Skeletal muscle tissue (tissue), 4 donors: ENCODE results near the gene SORBS1. TPM values are rescaled to one million over a fixed set of nuclear protein-coding genes. Genes with fewer than 3 reads are reported as not detected.
A peak's percentile ranks its signal among the peaks of the same experiment; 100 is the strongest.

ENCODE experiments used
- H3K27ac ChIP-seq: one replicate; pipeline ENCODE4 v1.7.0; 2013; ENCODE audit warnings: mild to moderate bottlenecking, low read depth, low read length, inconsistent platforms
- H3K27me3 ChIP-seq, 3 donors: one replicate each; pipeline ENCODE4 v1.7.0; 2013; ENCODE audit warnings: low read length in 3 of 3; ENCODE audit not compliant: control insufficient read depth in 3 of 3, insufficient read depth in 3 of 3
- H3K36me3 ChIP-seq, 3 donors: one replicate each; pipeline ENCODE4 v1.7.0; 2013; ENCODE audit warnings: low read length in 3 of 3; ENCODE audit not compliant: control insufficient read depth in 3 of 3, insufficient read depth in 3 of 3
- H3K4me1 ChIP-seq, 3 donors: one replicate each; pipeline ENCODE4 v1.7.0; 2013; ENCODE audit warnings: low read length in 3 of 3, mild to moderate bottlenecking in 3 of 3; ENCODE audit not compliant: control insufficient read depth in 3 of 3, insufficient read depth in 3 of 3
- H3K4me3 ChIP-seq, 3 donors: one replicate each; pipeline ENCODE4 v1.7.0; 2013; ENCODE audit warnings: low read length in 3 of 3
- H3K9ac ChIP-seq, 3 donors: one replicate each; pipeline ENCODE4 v1.7.0; 2013; ENCODE audit warnings: low read length in 3 of 3, mild to moderate bottlenecking in 3 of 3, moderate library complexity in 2 of 3, low read depth in 1 of 3
- H3K9me3 ChIP-seq, 3 donors: one replicate each; pipeline ENCODE4 v1.7.0; 2013; ENCODE audit warnings: low read length in 3 of 3; ENCODE audit not compliant: control insufficient read depth in 3 of 3
- total RNA-seq: library from RNA; depleted of rRNA; stranded (reverse); fragments of >200 nt; gene quantifications from one replicate; pipeline ENCODE4 v1.2.3, GENCODE V29; 2014
- donor health status: Osteomylitis.

SORBS1 gene
- total RNA-seq, result 66.8 TPM

- no peaks in the 10 kb centered on the region for H3K9me3 ChIP-seq
- peak within 1 kb of the TSS; percentile 89 to 98 (median 93) for H3K4me3 ChIP-seq
- peak within 1 kb of the TSS; percentile 81 to 91 (median 90) for H3K9ac ChIP-seq
- no peaks in the 10 kb centered on the region for H3K36me3 ChIP-seq
- H3K4me1 ChIP-seq, result peaks cover 18 to 37% (median 22%) of the 10 kb centered on the region in 3 donors
- no peaks in the 10 kb centered on the region for H3K27me3 ChIP-seq
- H3K27ac ChIP-seq, result peak within 1 kb of the TSS; percentile 73
These were observed at the start of gene SORBS1 for GRCh38 chr10:95561177-95561863. Gene SORBS1, minus strand, starts transcription at chr10:95561371. Its CDS starts 120,236 bp downstream, at chr10:95441135.

GRCh38 chr10:95610727-95611126 lies 49.6 kb upstream of the SORBS1 start:
- H3K9ac ChIP-seq, result no peak overlapping the region
- no peaks in the 10 kb centered on the region for H3K27me3 ChIP-seq
- H3K27ac ChIP-seq, result no peak overlapping the region
- no peaks in the 10 kb centered on the region for H3K9me3 ChIP-seq
- no peak overlapping the region for H3K4me3 ChIP-seq
- peaks cover 32 to 50% (median 33%) of the 10 kb centered on the region in 3 donors for H3K36me3 ChIP-seq
- no peaks in the 10 kb centered on the region for H3K4me1 ChIP-seq

GRCh38 chr10:95606922-95607321 lies 45.8 kb upstream of the SORBS1 start:
- H3K27me3 ChIP-seq, result no peaks in the 10 kb centered on the region
- H3K4me1 ChIP-seq, result peaks cover 0 to 5% (median 0%) of the 10 kb centered on the region in 3 donors
- H3K4me3 ChIP-seq, result no peak overlapping the region
- H3K36me3 ChIP-seq, result peaks cover 24 to 26% (median 24%) of the 10 kb centered on the region in 3 donors
- no peak overlapping the region for H3K9ac ChIP-seq
- no peaks in the 10 kb centered on the region for H3K9me3 ChIP-seq
- no peak overlapping the region for H3K27ac ChIP-seq

GRCh38 chr10:95605163-95605562 lies 44.0 kb upstream of the SORBS1 start:
- Histone ChIP-seq H3K4me3 (no peak overlapping the region), H3K27ac (peak overlapping the region; percentile 44), H3K36me3 (peaks cover 10 to 14% (median 12%) of the 10 kb centered on the region in 3 donors), H3K9ac (no peak overlapping the region), H3K27me3 (no peaks in the 10 kb centered on the region), H3K9me3 (no peaks in the 10 kb centered on the region), H3K4me1 (peaks cover 5 to 14% (median 7%) of the 10 kb centered on the region in 3 donors)

GRCh38 chr10:95604630-95605029 lies 43.5 kb upstream of the SORBS1 start:
- H3K9ac ChIP-seq, result no peak overlapping the region

GRCh38 chr10:95602382-95602781 lies 41.2 kb upstream of the SORBS1 start:
- Histone ChIP-seq H3K27me3 (no peaks in the 10 kb centered on the region), H3K4me1 (peaks cover 7 to 17% (median 8%) of the 10 kb centered on the region in 3 donors), H3K9ac (no peak overlapping the region), H3K9me3 (no peaks in the 10 kb centered on the region), H3K27ac (no peak overlapping the region), H3K36me3 (peaks cover 0 to 4% (median 2%) of the 10 kb centered on the region in 3 donors), H3K4me3 (no peak overlapping the region)

More at GRCh38 chr10:95604630-95605029, 43.5 kb upstream of the SORBS1 start:
- Histone ChIP-seq H3K27me3 (no peaks in the 10 kb centered on the region), H3K36me3 (peaks cover 9 to 12% (median 9%) of the 10 kb centered on the region in 3 donors), H3K4me1 (peaks cover 7 to 17% (median 8%) of the 10 kb centered on the region in 3 donors), H3K9me3 (no peaks in the 10 kb centered on the region), H3K4me3 (no peak overlapping the region), H3K27ac (no peak overlapping the region)

- H3K27ac ChIP-seq, result no peak overlapping the region
- peaks cover 0 to 2% (median 0%) of the 10 kb centered on the region in 3 donors for H3K36me3 ChIP-seq
These were observed 40.0 kb upstream of the SORBS1 start for GRCh38 chr10:95601116-95601719.

GRCh38 chr10:95600158-95600557 lies 39.0 kb upstream of the SORBS1 start:
- H3K4me1 ChIP-seq, result peaks cover 7 to 17% (median 8%) of the 10 kb centered on the region in 3 donors
- H3K4me3 ChIP-seq, result no peak overlapping the region
- H3K9me3 ChIP-seq, result no peaks in the 10 kb centered on the region
- H3K36me3 ChIP-seq, result no peaks in the 10 kb centered on the region
- no peak overlapping the region for H3K9ac ChIP-seq
- no peaks in the 10 kb centered on the region for H3K27me3 ChIP-seq
- H3K27ac ChIP-seq, result no peak overlapping the region

More at GRCh38 chr10:95601116-95601719, 40.0 kb upstream of the SORBS1 start:
- H3K4me1 ChIP-seq, result peaks cover 7 to 17% (median 8%) of the 10 kb centered on the region in 3 donors
- no peaks in the 10 kb centered on the region for H3K9me3 ChIP-seq
- no peak overlapping the region for H3K4me3 ChIP-seq
- no peaks in the 10 kb centered on the region for H3K27me3 ChIP-seq
- no peak overlapping the region for H3K9ac ChIP-seq

GRCh38 chr10:95597788-95598187 lies 36.6 kb upstream of the SORBS1 start:
- Histone ChIP-seq H3K36me3 (no peaks in the 10 kb centered on the region), H3K9ac (no peak overlapping the region), H3K9me3 (no peaks in the 10 kb centered on the region), H3K27me3 (no peaks in the 10 kb centered on the region), H3K4me3 (no peak overlapping the region), H3K27ac (no peak overlapping the region), H3K4me1 (peaks cover 7 to 12% (median 8%) of the 10 kb centered on the region in 3 donors)

GRCh38 chr10:95588025-95588424 lies 26.9 kb upstream of the SORBS1 start:
- Histone ChIP-seq H3K27ac (no peak overlapping the region), H3K27me3 (no peaks in the 10 kb centered on the region), H3K9me3 (no peaks in the 10 kb centered on the region), H3K4me1 (no peaks in the 10 kb centered on the region), H3K4me3 (no peak overlapping the region), H3K9ac (no peak overlapping the region), H3K36me3 (no peaks in the 10 kb centered on the region)
